ENCODE data around the gene NR4A1.

DNA sequence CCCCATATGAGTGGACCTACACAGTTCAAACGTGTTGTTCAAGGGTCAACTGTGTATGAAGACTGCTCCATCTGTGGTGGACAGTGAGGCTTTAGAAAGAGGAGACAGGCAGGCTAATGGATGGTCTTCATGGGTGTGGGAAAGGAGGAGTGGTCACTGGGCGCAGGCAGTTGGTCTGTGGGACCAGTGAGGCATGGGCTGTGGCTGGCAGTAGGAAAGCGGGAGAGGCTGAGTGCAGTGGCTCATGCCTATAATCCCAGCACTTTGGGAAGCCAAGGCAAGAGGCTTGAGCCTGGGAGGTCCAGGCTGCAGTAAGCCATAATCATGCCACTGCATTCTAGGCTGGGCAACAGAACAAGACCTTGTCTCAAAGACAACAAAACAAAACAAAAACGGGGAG is 2.0 kb upstream of the NR4A1 start:
- TF ChIP-seq TRIM25 (IDR thresholded peaks at IDR 0.05; ENCODE audit: borderline replicate concordance) (no peak), FOXM1 (IDR thresholded peaks at IDR 0.05; ENCODE audit: low read depth) (no peak), FOXM1 (CRISPR knock-in tag; IDR thresholded peaks at IDR 0.05; ENCODE audit: low read depth) (no peak), CEBPB (tag; IDR thresholded peaks at IDR 0.05) (no peak), HIVEP1 (CRISPR knock-in tag; IDR thresholded peaks at IDR 0.05) (no peak), SPI1 (IDR thresholded peaks at IDR 0.05; ENCODE audit: borderline replicate concordance, low read depth, low read length) (no peak), GATAD2A (IDR thresholded peaks at IDR 0.05) (no peak), TBL1XR1 (IDR thresholded peaks at IDR 0.05; ENCODE audit: low read length in 2 of 2) (no peak), NFE2L1 (tag; IDR thresholded peaks at IDR 0.05; ENCODE audit: borderline replicate concordance, low read depth) (no peak), TCF7L2 (IDR thresholded peaks at IDR 0.05; ENCODE audit: low read depth, low read length) (no peak), SMARCC2 (IDR thresholded peaks at IDR 0.05; ENCODE audit: low read depth) (no peak), REST (IDR thresholded peaks at IDR 0.05; ENCODE audit: borderline replicate concordance) (no peak), REST (CRISPR knock-in tag; IDR thresholded peaks at IDR 0.05; ENCODE audit: low read depth) (no peak)
- TF ChIP-seq, protein P1, sequence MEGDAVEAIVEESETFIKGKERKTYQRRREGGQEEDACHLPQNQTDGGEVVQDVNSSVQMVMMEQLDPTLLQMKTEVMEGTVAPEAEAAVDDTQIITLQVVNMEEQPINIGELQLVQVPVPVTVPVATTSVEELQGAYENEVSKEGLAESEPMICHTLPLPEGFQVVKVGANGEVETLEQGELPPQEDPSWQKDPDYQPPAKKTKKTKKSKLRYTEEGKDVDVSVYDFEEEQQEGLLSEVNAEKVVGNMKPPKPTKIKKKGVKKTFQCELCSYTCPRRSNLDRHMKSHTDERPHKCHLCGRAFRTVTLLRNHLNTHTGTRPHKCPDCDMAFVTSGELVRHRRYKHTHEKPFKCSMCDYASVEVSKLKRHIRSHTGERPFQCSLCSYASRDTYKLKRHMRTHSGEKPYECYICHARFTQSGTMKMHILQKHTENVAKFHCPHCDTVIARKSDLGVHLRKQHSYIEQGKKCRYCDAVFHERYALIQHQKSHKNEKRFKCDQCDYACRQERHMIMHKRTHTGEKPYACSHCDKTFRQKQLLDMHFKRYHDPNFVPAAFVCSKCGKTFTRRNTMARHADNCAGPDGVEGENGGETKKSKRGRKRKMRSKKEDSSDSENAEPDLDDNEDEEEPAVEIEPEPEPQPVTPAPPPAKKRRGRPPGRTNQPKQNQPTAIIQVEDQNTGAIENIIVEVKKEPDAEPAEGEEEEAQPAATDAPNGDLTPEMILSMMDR (IDR thresholded peaks at IDR 0.05 in 2 of 3, conservative IDR thresholded peaks at IDR 0.05 in 1 of 3; ENCODE audit: insufficient read depth in 2 of 3, low read depth in 1 of 3, low read length in 3 of 3): no peak
- TF ChIP-seq, protein P2, sequence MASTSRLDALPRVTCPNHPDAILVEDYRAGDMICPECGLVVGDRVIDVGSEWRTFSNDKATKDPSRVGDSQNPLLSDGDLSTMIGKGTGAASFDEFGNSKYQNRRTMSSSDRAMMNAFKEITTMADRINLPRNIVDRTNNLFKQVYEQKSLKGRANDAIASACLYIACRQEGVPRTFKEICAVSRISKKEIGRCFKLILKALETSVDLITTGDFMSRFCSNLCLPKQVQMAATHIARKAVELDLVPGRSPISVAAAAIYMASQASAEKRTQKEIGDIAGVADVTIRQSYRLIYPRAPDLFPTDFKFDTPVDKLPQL (IDR thresholded peaks at IDR 0.05; ENCODE audit: extremely low read depth, insufficient read length): no peak

Data from K562 (cell line).